MCF 10A (cell line): ENCODE measurements around the gene FBLN2. TPM values are rescaled to one million over a fixed set of nuclear protein-coding genes. Genes with fewer than 3 reads are reported as not detected.

Experiments used
- BruUV-seq: library from RNA; stranded (reverse); fragments of 400-500 nt; replicated peaks from 2 replicates; lab custom pipeline; 2021; lab: Mats Ljungman, UMichigan
- CTCF ChIA-PET: fragments of 300-600 bp; sonication (Branson Sonifier 250); formaldehyde crosslinking; extraction: SDS; loops from one replicate; lab custom pipeline; 2021; ENCODE audit warnings: antibody characterized with exemption, inconsistent platforms; lab: Yijun Ruan, JAX
- POLR2A ChIA-PET: fragments of 300-600, 350-650 bp; sonication (Branson Sonifier 250); formaldehyde crosslinking; extraction: SDS; loops from one replicate; lab custom pipeline; 2020; ENCODE audit warnings: antibody characterized with exemption, inconsistent platforms; lab: Yijun Ruan, JAX
- DNase-seq: peaks from one replicate; pipeline ENCODE4 v3.0.0-alpha.2; 2018; ENCODE audit not compliant: unreplicated experiment
- H3K27ac Mint-ChIP-seq: one replicate; pipeline ENCODE4 v1.8.0; 2022; ENCODE audit warnings: mild to moderate bottlenecking, low read depth, mixed read lengths; ENCODE audit not compliant: unreplicated experiment
- H3K27me3 Mint-ChIP-seq: one replicate; pipeline ENCODE4 v1.8.0; 2022; ENCODE audit warnings: mixed read lengths; ENCODE audit not compliant: insufficient read depth, unreplicated experiment
- H3K36me3 Mint-ChIP-seq: one replicate; pipeline ENCODE4 v1.8.0; 2022; ENCODE audit warnings: mild to moderate bottlenecking, moderate library complexity, mixed read lengths; ENCODE audit not compliant: insufficient read depth, unreplicated experiment
- H3K4me1 Mint-ChIP-seq: one replicate; pipeline ENCODE4 v1.8.0; 2022; ENCODE audit warnings: mixed read lengths; ENCODE audit not compliant: insufficient read depth, unreplicated experiment
- H3K4me3 Mint-ChIP-seq: one replicate; pipeline ENCODE4 v1.8.0; 2022; ENCODE audit warnings: mild to moderate bottlenecking, moderate library complexity, mixed read lengths; ENCODE audit not compliant: unreplicated experiment
- H3K9me3 Mint-ChIP-seq: one replicate; pipeline ENCODE4 v1.8.0; 2022; ENCODE audit warnings: mixed read lengths; ENCODE audit not compliant: unreplicated experiment
- intact Hi-C: fragments of 100-400 bp; cut with micrococcal nuclease; formaldehyde crosslinking; loops from 2 replicates; pipeline ENCODE4 v1.14.1; 2022
- total RNA-seq: library from RNA; stranded (reverse); gene quantifications from 2 replicates; pipeline ENCODE4 v1.2.3, GENCODE V29; 2022
- TF ChIP-seq, protein P1 (sequence below): fragments of 200-600 bp; IDR thresholded peaks from one replicate; pipeline ENCODE4 v1.8.0; 2022; ENCODE audit warnings: antibody characterized with exemption, mild to moderate bottlenecking; ENCODE audit not compliant: unreplicated experiment

The FBLN2 gene
- total RNA-seq, 1 experiment from 2014 or later: not detected

DNA sequence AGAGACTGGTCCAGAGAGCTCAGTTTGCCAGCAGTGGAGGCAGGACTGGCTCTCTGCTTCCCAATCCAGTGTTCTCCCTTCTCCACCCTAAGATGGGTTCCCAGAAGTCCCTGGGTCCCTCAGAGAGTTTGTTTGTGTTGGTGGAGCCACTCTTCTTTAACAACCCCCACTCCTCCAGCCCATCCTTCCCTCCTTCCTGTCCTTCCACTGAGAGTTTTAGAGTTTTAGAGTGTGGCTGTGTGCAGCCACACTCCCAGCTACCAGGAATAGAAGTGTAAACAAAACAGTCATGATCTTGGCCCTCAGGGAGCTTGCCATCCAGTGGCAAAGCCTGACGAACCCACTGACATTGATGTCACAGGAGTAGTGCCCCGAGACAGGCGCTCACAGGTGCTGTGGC, 12.5 kb upstream of the FBLN2 start:
- Mint-ChIP-seq H3K4me1 (peaks cover 50% of the 10 kb centered on the region), H3K9me3 (peaks cover 7% of the 10 kb centered on the region), H3K4me3 (peak overlapping the region; percentile 60), H3K27me3 (no peaks in the 10 kb centered on the region), H3K27ac (peak overlapping the region; percentile 71), H3K36me3 (no peaks in the 10 kb centered on the region)
- ChIA-PET POLR2A (interaction anchor here (0.7 to 1.2 kb wide), 3 partner anchors 12 to 102 kb away, joined by 3 read pairs; no protein-coding TSS in a partner anchor), CTCF (interaction anchor here (0.6 to 1.1 kb wide), 3 partner anchors 40 to 113 kb away, joined by 3 to 5 read pairs (median 4); no protein-coding TSS in a partner anchor)
- no peak for DNase-seq
- no TSS peak for BruUV-seq
- intact Hi-C loops: no loop called here
- TF ChIP-seq, protein P1, sequence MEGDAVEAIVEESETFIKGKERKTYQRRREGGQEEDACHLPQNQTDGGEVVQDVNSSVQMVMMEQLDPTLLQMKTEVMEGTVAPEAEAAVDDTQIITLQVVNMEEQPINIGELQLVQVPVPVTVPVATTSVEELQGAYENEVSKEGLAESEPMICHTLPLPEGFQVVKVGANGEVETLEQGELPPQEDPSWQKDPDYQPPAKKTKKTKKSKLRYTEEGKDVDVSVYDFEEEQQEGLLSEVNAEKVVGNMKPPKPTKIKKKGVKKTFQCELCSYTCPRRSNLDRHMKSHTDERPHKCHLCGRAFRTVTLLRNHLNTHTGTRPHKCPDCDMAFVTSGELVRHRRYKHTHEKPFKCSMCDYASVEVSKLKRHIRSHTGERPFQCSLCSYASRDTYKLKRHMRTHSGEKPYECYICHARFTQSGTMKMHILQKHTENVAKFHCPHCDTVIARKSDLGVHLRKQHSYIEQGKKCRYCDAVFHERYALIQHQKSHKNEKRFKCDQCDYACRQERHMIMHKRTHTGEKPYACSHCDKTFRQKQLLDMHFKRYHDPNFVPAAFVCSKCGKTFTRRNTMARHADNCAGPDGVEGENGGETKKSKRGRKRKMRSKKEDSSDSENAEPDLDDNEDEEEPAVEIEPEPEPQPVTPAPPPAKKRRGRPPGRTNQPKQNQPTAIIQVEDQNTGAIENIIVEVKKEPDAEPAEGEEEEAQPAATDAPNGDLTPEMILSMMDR: no peak

DNA sequence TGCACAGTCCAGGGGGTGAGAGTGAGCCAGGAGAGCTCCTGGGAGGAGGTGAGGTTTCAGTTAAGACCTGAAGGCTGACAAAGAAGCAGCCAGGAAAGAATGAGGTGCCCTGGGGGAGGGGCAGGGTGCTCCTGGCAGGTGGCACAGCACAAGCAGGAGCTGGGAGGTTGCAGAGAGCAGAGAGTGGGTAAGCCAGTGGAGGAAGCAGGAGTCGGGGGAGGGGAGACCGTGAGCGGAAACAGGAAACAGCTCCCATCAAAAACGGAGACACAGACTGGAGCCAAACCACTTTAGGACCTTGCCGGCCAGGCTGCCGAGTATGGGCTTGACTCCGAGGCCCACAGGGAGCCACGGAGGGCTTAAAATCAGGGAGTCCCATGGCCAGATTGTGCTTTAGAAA, 12.1 kb upstream of the FBLN2 start:
- POLR2A ChIA-PET: interaction anchor here (0.7 to 3.2 kb wide), 4 partner anchors 11 to 57 kb away, joined by 3 to 11 read pairs (median 4); partner anchors contain the start of gene HDAC11
- H3K36me3 Mint-ChIP-seq: no peaks in the 10 kb centered on the region
- H3K9me3 Mint-ChIP-seq: peaks cover 7% of the 10 kb centered on the region
- peak overlapping the region; percentile 60 for H3K4me3 Mint-ChIP-seq
- H3K4me1 Mint-ChIP-seq: peaks cover 48% of the 10 kb centered on the region
- no TSS peak for BruUV-seq
- H3K27me3 Mint-ChIP-seq: no peaks in the 10 kb centered on the region
- H3K27ac Mint-ChIP-seq: peak overlapping the region; percentile 71
- TF ChIP-seq, protein P1: no peak
- DNase-seq: peak; percentile 6
- intact Hi-C loops: no loop called here
- CTCF ChIA-PET: interaction anchor here (0.5 to 1.1 kb wide), 4 partner anchors 28 to 113 kb away, joined by 3 to 5 read pairs (median 4); no protein-coding TSS in a partner anchor

DNA sequence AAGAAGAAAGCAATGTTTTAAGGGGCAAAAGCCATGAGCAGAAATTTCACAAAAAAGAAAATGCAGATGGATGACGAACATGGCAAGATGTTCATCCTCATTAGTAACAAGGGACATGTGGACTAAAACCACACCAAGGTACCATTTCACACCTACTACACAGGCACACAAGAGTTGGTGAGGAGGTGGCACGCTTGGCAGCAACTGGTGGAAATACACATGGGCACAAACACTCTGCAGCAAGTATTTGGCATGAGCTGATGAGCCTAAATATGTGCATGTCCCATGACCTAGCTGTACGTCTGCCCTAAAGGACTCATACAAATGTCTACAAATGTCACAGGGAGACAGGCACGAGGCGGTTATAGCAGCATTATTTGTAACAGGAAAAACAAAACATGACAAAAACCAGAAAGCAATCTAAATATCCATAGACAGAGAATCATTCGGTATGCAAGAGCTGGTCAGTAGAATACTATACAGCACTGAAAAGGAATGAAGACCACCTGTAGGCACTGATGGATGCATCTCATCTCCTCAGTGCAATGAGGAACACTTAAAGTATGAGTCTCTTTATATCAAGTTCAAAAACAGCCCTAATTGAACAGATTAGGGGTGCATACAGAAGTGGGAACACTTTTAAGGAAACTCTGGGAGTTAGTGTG, 11.5 kb upstream of the FBLN2 start:
- H3K27me3 Mint-ChIP-seq: no peaks in the 10 kb centered on the region
- H3K4me1 Mint-ChIP-seq: peaks cover 44% of the 10 kb centered on the region
- ChIA-PET CTCF (interaction anchor here (0.5 to 1.1 kb wide), 2 partner anchors 28 to 41 kb away, joined by 3 to 4 read pairs; no protein-coding TSS in a partner anchor), POLR2A (interaction anchor here (2.0 to 3.2 kb wide), 2 partner anchors 23 to 57 kb away, joined by 4 to 11 read pairs; partner anchors contain the start of gene HDAC11)
- intact Hi-C loops: no loop called here
- H3K4me3 Mint-ChIP-seq: peak overlapping the region; percentile 60
- no peak for DNase-seq
- H3K36me3 Mint-ChIP-seq: no peaks in the 10 kb centered on the region
- no TSS peak for BruUV-seq
- peaks cover 7% of the 10 kb centered on the region for H3K9me3 Mint-ChIP-seq
- TF ChIP-seq, protein P1: no peak
- H3K27ac Mint-ChIP-seq: peak overlapping the region; percentile 96

DNA sequence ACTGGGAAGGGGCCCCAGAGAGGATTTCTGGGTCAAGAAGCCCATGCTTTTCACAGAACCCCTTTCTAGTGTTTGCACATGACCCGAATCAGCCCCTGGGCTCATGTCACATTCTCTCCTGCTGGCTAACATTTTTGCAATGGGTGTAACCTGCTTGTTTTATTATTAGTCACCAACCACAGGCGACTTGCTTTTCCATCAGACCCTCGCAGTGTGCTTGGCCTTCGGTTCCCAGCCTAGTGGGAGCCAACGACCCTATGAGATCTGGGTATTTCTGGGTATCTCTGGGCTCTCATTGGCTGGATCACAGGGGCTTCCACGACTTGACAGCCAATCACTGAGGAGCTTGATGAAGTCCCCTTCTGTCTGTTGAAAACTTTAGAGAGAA, 11.0 kb upstream of the FBLN2 start:
- Mint-ChIP-seq H3K27ac (peak overlapping the region; percentile 96), H3K4me3 (no peak overlapping the region), H3K36me3 (no peaks in the 10 kb centered on the region), H3K9me3 (peaks cover 7% of the 10 kb centered on the region), H3K4me1 (peaks cover 43% of the 10 kb centered on the region), H3K27me3 (no peaks in the 10 kb centered on the region)
- DNase-seq: peak; percentile 80
- no TSS peak for BruUV-seq
- CTCF ChIA-PET: interaction anchor here (0.6 kb wide), 1 partner anchor 108 kb away, joined by 3 read pairs; no protein-coding TSS in a partner anchor
- TF ChIP-seq, protein P1: no peak
- POLR2A ChIA-PET: interaction anchor here (2.0 to 3.2 kb wide), 3 partner anchors 12 to 58 kb away, joined by 4 to 12 read pairs (median 11); partner anchors contain the start of gene HDAC11
- intact Hi-C loops: no loop called here
